Kidney (tissue), 14 donors: ENCODE results near the gene CRYBG2. TPM values are rescaled to one million over a fixed set of nuclear protein-coding genes. Genes with fewer than 3 reads are reported as not detected.
A peak's percentile ranks its signal among the peaks of the same experiment; 100 is the strongest.

Experiments used
- DNase-seq, 5 donors: peaks; one replicate each; pipeline ENCODE4 v3.0.0-alpha.2; 2013 to 2020
- FAIRE-seq: peaks from 2 replicates; lab custom pipeline; 2012; peaks lifted over from hg19 to GRCh38; lab: Jason Lieb, UNC
- H3K27ac ChIP-seq, 2 donors: one replicate each; pipeline ENCODE4 v1.7.0; 2013; ENCODE audit warnings: low read depth in 2 of 2, low read length in 2 of 2, inconsistent platforms in 1 of 2
- H3K27me3 ChIP-seq: one replicate; pipeline ENCODE4 v1.7.1; 2013; ENCODE audit warnings: low read length, inconsistent platforms; ENCODE audit not compliant: control insufficient read depth, insufficient read depth
- H3K36me3 ChIP-seq, 3 donors: one replicate each; pipeline versions ENCODE4 v1.7.0 to v1.7.1; 2013; ENCODE audit warnings: low read length in 3 of 3, control low read depth in 1 of 3, inconsistent platforms in 1 of 3; ENCODE audit not compliant: insufficient read depth in 3 of 3, control insufficient read depth in 2 of 3
- H3K4me1 ChIP-seq, 3 donors: one replicate each; pipeline versions ENCODE4 v1.7.0 to v1.7.1; 2013; ENCODE audit warnings: low read length in 3 of 3, inconsistent platforms in 1 of 3, low read depth in 1 of 3; ENCODE audit not compliant: control insufficient read depth in 2 of 3, insufficient read depth in 2 of 3
- H3K4me3 ChIP-seq, 3 donors: one replicate each; pipeline versions ENCODE4 v1.7.0 to v1.8.1; 2013; ENCODE audit warnings: low read length in 3 of 3, control low read depth in 1 of 3, inconsistent platforms in 1 of 3
- H3K9ac ChIP-seq, 3 donors: one replicate each; pipeline versions ENCODE4 v1.7.0 to v1.7.1; 2013; ENCODE audit warnings: low read length in 3 of 3, control low read depth in 1 of 3, inconsistent platforms in 1 of 3
- H3K9me3 ChIP-seq, 3 donors: one replicate each; pipeline versions ENCODE4 v1.7.0 to v1.7.1; 2013; ENCODE audit warnings: low read length in 3 of 3, control low read depth in 1 of 3, inconsistent platforms in 1 of 3; ENCODE audit not compliant: control insufficient read depth in 2 of 3, insufficient read depth in 1 of 3
- CTCF ChIP-seq: IDR thresholded peaks from 3 replicates; pipeline ENCODE4 v1.5.1; 2012; ENCODE audit warnings: mild to moderate bottlenecking, moderate library complexity, borderline replicate concordance; ENCODE audit not compliant: insufficient read depth; ENCODE audit errors: extremely low read depth
- intact Hi-C: fragments of 100-400 bp; cut with DNase I; formaldehyde crosslinking; loops from one replicate; pipeline ENCODE4 v1.11.1; 2022
- polyA plus RNA-seq: library from polyadenylated mRNA; stranded (reverse); fragments of 350-450 nt; fragmentation: Illumina TruSeq; extraction: RNeasy Lipid Tissue Mini Kit (QIAGEN cat#74804); gene quantifications from one replicate; pipeline ENCODE4 v1.2.3, GENCODE V29; 2014; ENCODE audit warnings: low read depth, low replicate concordance; ENCODE audit not compliant: insufficient read depth
- total RNA-seq: library from RNA; stranded (reverse); fragmentation: NEBNext Ultra II Directional; extraction: Animal tissue kit (Norgen Biotek cat#: 25700); gene quantifications from one replicate; pipeline ENCODE4 v1.2.1, GENCODE V29; 2021
- donor health status: control.
- donor health status: control.
- donor health status: control.
- donor health status: control.
- donor health status: control.
- donor health status: DM: yes; HTN: yes; CAD: no.
- donor health status: Normal renal cell carcinoma (clear cell type).

Gene CRYBG2
- total and polyA plus RNA-seq, 2 donors from 2014 or later = 2.2 TPM; not detected in 1

- H3K9ac ChIP-seq = no peak overlapping the region
- DNase-seq = peak; percentile 60 to 78 (median 68)
- H3K36me3 ChIP-seq = no peaks in the 10 kb centered on the region
- no peak overlapping the region for H3K27ac ChIP-seq
- no peak for FAIRE-seq
- no peak for TF ChIP-seq CTCF
- no peaks in the 10 kb centered on the region for H3K27me3 ChIP-seq
- no peaks in the 10 kb centered on the region for H3K9me3 ChIP-seq
- intact Hi-C loops = no loop called here
- no peak overlapping the region for H3K4me3 ChIP-seq
- peaks cover 0 to 5% (median 0%) of the 10 kb centered on the region in 3 donors for H3K4me1 ChIP-seq
These were observed 63.1 kb downstream of the CRYBG2 start for GRCh38 chr1:26290882-26291261.

DNA sequence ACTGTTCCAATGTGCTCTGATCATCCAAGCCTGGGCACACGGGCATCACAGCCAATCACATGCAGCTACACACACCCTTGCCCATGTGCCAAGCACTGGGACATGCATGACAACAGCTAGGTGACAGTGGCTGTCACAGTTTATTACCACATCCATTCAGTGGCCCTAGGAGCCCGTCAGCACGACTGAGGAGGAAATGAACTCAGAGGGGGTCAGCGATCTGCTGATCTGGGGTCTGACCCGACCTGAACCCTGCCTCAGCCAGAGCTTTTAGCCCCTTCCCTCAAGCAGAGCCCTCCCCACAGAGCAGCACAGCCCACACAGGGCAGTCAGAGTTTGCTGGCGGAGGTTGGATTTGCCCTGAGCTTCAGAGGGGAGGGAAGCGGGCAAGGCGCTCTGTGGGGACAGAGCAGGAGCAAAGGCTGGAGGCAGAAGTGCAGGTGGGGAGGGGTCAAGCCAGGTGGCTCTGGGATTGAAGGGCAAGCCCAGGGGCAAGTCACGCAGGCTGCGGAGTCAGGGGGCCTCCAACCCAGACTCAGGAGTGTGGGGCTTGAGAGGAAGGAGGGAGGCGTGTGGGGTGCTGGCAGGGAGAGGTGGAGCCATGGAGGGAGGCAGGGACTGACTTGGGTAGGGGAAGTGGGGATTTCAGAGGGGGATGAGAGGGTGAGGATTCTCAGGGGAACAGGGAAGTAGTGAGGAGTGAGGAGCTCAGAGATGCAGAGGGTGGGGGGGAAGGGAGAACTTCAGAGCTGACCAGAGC lies 63.6 kb downstream of the CRYBG2 start:
- no peak for TF ChIP-seq CTCF
- no peak overlapping the region for H3K27ac ChIP-seq
- no peaks in the 10 kb centered on the region for H3K27me3 ChIP-seq
- no peaks in the 10 kb centered on the region for H3K36me3 ChIP-seq
- H3K9ac ChIP-seq = no peak overlapping the region
- H3K4me3 ChIP-seq = no peak overlapping the region
- H3K4me1 ChIP-seq = peaks cover 0 to 5% (median 0%) of the 10 kb centered on the region in 3 donors
- no peaks in the 10 kb centered on the region for H3K9me3 ChIP-seq
- DNase-seq (peak in 2 of 5 donors; percentile 60 to 71), FAIRE-seq (no peak)
- intact Hi-C loops = no loop called here

DNA sequence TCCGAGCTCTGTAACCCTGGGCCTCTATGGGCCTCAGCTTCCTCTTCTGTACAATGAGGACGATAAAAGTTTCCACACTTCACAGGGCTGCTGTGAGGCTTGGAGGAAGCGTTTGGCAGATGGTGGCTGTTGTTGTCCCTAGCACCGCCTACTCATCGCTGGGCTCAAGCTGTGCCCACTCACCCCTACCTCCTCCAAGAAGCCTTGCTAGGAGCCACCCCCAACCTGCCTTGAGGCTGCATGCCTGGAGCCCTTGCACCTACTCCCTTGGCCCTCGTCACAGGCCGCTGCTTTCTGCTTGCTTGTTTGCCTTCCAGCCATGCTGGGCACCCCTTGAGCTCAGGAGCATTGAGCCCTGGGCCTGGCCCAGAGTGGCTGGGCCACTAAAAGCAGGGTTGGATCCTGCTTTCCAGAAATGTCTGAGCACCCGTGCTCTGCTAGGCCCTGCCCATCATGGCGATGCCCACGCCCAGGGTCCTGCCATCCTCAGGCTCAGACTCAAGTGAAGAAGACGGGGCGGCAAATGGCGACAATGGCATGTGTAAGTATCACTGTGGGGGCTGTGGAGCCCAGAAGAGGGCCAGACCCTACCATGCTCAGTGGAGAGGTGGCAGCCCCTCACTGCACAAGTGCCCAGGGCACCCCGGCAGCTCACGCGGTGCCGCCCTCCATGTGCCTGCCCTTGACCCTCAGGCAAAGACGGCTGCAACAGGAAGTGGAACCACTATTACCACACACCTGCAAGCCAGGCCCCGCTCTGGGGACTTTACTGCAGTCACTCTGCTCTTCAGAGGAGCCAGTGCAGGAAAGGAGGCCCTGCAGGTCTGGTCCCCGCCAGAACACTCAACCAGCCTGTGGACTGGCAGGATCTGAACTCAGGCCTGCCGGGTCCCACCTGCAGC lies 64.5 kb downstream of the CRYBG2 start:
- H3K4me1 ChIP-seq = peaks cover 0 to 5% (median 0%) of the 10 kb centered on the region in 3 donors
- intact Hi-C loops = no loop called here
- no peaks in the 10 kb centered on the region for H3K9me3 ChIP-seq
- no peak for TF ChIP-seq CTCF
- no peak for FAIRE-seq
- no peak overlapping the region for H3K27ac ChIP-seq
- no peak overlapping the region for H3K9ac ChIP-seq
- H3K36me3 ChIP-seq = no peaks in the 10 kb centered on the region
- DNase-seq = peak in 1 of 5 donors; percentile 72
- H3K27me3 ChIP-seq = no peaks in the 10 kb centered on the region
- H3K4me3 ChIP-seq = no peak overlapping the region
